Mammary epithelial cell (primary cell): ENCODE measurements around the gene G6PC3.

Experiments used
- EZH2 ChIP-seq: IDR thresholded peaks from 2 replicates; pipeline ENCODE4 v1.6.1; 2012; ENCODE audit warnings: low read length, inconsistent platforms, borderline replicate concordance
- TF ChIP-seq, protein P1 (sequence below), 2 donors: IDR thresholded peaks in 1 of 2; conservative IDR thresholded peaks in 1 of 2; 2 replicates each; pipeline ENCODE4 v1.5.1; 2011 to 2012; ENCODE audit warnings: inconsistent platforms in 2 of 2, low read length in 2 of 2, mild to moderate bottlenecking in 2 of 2, control low read depth in 1 of 2, low read depth in 1 of 2; ENCODE audit not compliant: insufficient read depth in 1 of 2; ENCODE audit errors: extremely low read depth in 1 of 2

GRCh38 chr17:44049294-44050060 lies 21.1 kb upstream of the G6PC3 start:
- TF ChIP-seq, protein P1, sequence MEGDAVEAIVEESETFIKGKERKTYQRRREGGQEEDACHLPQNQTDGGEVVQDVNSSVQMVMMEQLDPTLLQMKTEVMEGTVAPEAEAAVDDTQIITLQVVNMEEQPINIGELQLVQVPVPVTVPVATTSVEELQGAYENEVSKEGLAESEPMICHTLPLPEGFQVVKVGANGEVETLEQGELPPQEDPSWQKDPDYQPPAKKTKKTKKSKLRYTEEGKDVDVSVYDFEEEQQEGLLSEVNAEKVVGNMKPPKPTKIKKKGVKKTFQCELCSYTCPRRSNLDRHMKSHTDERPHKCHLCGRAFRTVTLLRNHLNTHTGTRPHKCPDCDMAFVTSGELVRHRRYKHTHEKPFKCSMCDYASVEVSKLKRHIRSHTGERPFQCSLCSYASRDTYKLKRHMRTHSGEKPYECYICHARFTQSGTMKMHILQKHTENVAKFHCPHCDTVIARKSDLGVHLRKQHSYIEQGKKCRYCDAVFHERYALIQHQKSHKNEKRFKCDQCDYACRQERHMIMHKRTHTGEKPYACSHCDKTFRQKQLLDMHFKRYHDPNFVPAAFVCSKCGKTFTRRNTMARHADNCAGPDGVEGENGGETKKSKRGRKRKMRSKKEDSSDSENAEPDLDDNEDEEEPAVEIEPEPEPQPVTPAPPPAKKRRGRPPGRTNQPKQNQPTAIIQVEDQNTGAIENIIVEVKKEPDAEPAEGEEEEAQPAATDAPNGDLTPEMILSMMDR (conservative IDR thresholded peaks at IDR 0.05 in 1 of 2, IDR thresholded peaks at IDR 0.05 in 1 of 2; ENCODE audit: extremely low read depth in 1 of 2, insufficient read depth in 1 of 2, low read depth in 1 of 2, low read length in 2 of 2): no peak
- no peak for TF ChIP-seq EZH2
